SK-N-SH (cell line): ENCODE data around the gene SEC14L2.

Experiments used
- CTCF ChIP-seq: fragments of 200-600 bp; sonication (generic); IDR thresholded peaks from 2 replicates; pipeline ENCODE4 v1.6.1; 2017; ENCODE audit warnings: antibody characterized with exemption, mild to moderate bottlenecking, moderate library complexity
- GABPA ChIP-seq: IDR thresholded peaks from 2 replicates; pipeline ENCODE4 v1.4.0; 2012; ENCODE audit warnings: low read depth, mild to moderate bottlenecking

GRCh38 chr22:30439226-30439625 lies 42.4 kb downstream of the SEC14L2 start:
- TF ChIP-seq CTCF (no peak), GABPA (no peak)
